GM19438 (cell line): ENCODE measurements around the gene PRKCI.
"Not testable (repeated sequence)": the region's sequence is repeated elsewhere in the genome, so short reads cannot be mapped to it uniquely, and the experiment has no call there.

ENCODE experiments used
- ATAC-seq: cut with Tn5 transposase; IDR thresholded peaks from one replicate; pipeline ENCODE4 v1.9.1; 2021; ENCODE audit warnings: low read depth; ENCODE audit not compliant: unreplicated experiment

Gene PRKCI

DNA sequence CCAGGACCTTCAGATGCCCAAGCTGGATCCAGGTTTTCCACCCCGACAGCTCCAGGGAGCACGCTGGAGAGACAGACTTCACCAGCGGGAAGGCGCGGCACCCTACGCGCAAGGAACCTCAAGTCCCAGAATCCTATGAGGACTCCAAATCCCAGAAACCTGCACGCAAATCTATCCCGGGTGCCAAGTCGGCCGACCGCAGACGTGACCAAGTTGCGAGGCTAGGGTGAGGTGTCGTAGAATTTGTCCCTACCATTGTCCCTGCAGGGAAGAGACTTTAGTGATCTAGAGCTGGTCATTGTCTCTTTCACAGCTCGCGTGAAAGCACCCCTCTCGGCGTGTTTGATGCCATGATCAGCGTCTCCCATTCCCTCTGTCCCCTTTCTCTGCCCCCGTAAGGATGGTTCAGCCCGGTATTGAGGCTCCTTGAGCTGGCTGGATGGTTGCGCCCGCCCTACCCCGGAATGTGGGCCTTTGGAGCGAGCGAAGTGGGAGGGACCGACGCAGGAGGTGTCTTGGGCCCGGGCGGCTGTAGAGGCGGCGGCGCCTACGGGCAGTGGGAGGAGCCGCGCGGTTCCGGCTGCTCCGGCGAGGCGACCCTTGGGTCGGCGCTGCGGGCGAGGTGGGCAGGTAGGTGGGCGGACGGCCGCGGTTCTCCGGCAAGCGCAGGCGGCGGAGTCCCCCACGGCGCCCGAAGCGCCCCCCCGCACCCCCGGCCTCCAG, at the start of gene PRKCI:
PRKCI (plus strand) TSS at position 501 of the 723 bp plus-strand sequence. CDS start 246 bp downstream, outside the sequence.
- ATAC-seq: peak; percentile 97

- no peak for ATAC-seq
These were observed 43.6 kb upstream of the PRKCI start for GRCh38 chr3:170178651-170179050.

GRCh38 chr3:170179432-170179831, 42.8 kb upstream of the PRKCI start:
- no peak for ATAC-seq

- ATAC-seq: peak; percentile 24
These were observed 41.9 kb upstream of the PRKCI start for GRCh38 chr3:170180079-170180907.

DNA sequence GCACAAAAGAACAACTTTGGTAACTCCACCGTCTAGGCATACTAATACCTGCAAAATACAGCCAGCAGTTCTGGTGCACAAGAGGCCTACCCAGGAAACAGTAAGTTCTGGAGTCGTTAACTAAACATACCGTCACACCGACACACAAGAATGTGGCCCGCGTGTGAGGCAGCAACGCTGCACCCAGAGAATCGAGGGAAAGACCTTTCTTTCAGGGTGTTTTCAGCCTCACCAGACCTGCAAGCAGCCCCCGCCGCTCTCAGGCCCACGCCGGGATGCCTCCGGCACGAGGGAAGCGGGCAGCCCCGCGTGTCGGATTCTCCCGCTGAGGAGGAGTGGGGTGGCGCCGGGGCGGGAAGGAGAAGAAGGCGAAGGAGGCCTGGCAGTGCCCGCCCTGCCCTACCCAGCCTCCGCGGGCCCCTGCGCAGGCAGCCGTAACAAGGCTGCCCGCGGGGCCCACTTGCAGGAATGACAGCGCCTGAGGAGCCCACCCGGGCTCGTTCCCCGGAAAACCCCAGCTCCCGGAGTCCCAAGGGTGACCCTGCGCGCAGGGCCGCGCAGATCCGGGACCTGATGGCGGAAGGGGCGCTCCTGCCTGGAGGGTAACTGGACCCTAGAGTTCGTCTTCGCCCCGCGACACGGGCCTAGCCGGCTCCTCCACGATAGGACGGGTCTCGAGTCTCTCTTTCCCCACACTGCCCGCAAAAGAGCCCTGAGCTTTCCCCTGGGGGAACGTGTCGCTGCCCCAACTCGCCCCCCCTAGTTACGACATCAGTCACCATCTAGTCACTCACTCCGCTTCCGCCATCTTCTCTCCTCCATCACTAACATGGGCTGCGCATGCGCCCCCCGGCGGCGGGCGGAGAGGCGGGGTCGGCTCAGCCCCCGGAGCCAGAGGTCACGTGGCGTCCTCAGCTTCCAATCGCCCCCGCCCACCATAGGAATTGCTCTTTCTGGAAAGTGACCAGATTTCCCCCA, 41.0 kb upstream of the PRKCI start, which contains the start of gene PHC3:
PHC3 (minus strand) TSS at position 826 of the 978 bp plus-strand sequence; CDS start at position 808, 18 bp downstream.
- peak; percentile 67 for ATAC-seq

DNA sequence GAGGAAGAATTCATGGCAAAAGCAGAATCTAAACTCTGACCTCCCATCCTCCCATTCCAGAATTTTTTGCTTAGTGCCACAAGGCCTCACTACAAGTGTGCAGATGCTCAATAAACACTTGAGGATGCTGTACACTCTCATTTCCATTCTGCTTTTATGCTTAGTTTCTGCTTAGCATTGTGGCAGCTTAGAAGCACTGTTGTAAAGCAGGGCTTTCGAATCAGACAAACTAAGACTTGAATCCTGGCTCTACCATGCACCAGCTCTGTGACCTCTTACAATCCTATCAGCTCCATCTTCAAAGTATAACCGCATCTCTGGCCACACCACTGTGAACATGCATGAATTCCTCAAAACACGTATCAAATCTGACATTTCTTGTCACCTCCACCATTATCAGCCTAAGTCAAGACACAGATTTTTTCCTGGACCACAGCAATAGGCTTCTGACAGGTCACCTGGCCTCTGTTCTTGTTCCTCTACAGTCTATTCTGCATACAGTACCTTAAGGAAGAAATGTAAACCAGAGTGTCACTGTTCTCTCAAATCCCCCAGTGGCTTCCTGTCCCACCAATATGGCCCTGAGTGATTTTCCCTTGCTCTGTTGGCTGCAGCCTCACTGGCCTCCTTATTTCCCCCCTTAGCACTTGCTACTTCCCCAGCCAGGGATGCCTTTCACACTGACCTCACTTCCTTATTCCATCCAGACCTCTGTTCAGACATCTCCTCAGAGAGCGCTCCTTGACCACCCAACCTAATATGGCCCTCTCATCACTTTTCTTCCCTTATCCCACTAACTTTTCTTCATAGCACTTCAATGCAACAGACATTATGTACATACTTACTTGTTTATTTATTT, 32.6 kb upstream of the PRKCI start:
- no peak for ATAC-seq

GRCh38 chr3:170195759-170196158, 26.5 kb upstream of the PRKCI start:
- ATAC-seq: not testable (repeated sequence)

DNA sequence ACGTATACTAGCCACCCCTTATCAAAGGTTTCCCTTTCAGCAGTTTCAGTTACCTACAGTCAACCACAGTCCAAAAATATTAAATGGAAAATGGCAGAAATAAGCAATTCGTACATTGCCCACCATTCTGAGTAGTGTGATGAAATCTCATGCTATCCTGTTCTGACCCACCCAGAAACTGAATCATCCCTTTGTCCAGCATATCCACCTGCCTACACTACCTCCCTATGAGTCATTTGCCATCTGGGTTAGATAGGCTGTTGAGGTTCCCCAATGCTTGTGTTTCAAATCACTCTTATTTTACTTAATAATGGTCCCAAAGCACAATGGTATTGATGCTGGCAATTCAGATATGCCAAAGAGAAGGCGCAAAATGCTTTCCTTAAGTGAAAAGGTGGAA, 25.4 kb upstream of the PRKCI start:
- no peak for ATAC-seq

GRCh38 chr3:170200987-170201386, 21.2 kb upstream of the PRKCI start:
- ATAC-seq: no peak

- no peak for ATAC-seq
These were observed 20.7 kb upstream of the PRKCI start for GRCh38 chr3:170201527-170201926.

DNA sequence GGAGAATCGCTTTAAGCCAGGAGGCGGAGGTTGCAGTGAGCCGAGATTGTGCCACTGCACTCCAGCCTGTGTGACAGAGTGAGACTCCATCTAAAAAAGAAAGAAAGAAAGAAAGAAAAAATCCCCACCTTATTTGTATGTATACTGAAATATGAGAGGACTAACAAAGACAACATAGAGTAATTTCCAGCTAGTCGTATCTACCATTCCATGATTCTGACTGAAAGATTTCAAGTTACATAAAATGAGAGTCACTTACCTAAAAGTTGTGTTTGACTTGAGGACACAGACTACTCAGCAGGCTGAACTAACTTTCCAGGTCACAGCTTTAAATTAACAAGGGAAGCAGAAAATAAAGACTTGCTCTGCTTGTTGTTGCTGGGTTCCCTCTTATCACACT, 18.8 kb upstream of the PRKCI start:
- ATAC-seq: no peak

DNA sequence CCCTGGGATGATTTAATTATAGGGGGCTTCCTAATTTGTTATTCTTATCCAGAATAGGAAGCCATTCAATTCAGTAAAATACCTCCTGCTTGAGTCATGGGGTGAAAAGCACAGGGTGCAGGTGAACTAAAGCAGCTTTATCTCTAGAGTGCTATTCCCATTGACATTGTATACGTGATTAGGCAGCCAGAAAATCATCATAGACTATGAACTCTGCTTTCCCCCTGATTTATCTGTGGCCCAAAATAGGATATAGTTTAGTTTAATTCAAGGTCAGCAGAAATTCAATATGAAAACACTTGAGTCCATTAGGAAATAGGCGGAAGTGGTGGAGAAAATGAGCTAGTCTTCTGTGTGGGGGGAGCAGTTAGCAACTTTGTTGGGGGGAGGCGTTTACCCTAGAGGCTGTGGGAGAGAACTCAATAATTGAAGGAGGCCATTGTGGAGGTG, 18.2 kb upstream of the PRKCI start:
- no peak for ATAC-seq

DNA sequence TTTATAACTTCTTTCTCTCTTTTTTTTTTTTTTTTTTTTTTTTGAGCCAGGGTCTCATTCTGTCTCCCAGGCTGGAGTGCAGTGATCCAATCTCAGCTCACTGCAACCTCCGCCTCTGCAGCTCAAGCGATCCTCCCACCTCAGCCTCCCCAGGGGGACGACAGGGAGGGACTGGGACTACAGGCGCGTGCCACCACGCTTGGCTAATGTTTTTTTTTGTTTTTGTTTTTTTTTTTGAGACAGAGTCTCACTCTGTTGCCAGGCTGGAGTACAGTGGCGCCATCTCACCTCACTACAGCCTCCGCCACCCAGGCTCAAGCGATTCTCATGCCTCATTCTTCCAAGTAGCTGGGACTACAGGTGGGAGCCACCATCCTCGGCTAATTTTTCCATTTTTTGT, 17.7 kb upstream of the PRKCI start:
- no peak for ATAC-seq

- no peak for ATAC-seq
These were observed 16.9 kb upstream of the PRKCI start for GRCh38 chr3:170205302-170205701.

GRCh38 chr3:170206164-170206762, 16.0 kb upstream of the PRKCI start:
- ATAC-seq: not testable (repeated sequence)

- ATAC-seq: no peak
These were observed 14.5 kb upstream of the PRKCI start for GRCh38 chr3:170207717-170208116.

GRCh38 chr3:170211668-170212067, 10.6 kb upstream of the PRKCI start:
- no peak for ATAC-seq

GRCh38 chr3:170219850-170220249, 2.4 kb upstream of the PRKCI start:
- no peak for ATAC-seq

GRCh38 chr3:170220871-170221270, 1.4 kb upstream of the PRKCI start:
- no peak for ATAC-seq
